ENCODE measurements around the gene PPIB.
A peak's percentile ranks its signal among the peaks of the same experiment; 100 is the strongest.

Gene PPIB

DNA sequence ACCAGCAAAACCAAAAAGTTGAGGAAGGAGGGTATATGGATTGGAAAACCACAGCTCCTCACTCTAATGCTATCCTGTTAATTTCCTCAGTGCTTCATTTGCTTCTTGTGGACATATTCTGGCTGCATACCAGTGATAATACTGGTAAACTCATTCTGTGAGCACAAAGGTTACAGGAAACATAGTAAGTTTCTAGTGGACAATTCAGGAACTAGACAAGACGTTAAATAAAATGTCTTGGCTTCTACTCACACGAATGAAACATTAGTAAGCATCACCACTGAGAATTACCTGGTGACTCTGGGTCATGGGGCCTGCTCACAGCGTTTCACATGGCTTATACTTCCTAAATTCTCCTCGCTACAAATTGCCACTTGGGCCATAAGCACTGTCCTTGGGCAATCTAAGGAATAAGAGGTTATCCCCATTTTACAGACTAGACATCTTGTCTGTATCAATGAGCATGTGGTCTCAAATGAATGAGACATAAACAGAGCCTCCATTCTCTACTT, 20.1 kb upstream of the PPIB start:
- H3K36me3 ChIP-seq (ENCODE audit: control insufficient read depth, insufficient read depth, low read length), result no peaks in the 10 kb centered on the region
- H3K9ac ChIP-seq (ENCODE audit: low read depth, low read length), result no peak overlapping the region
- no peak overlapping the region for H3K4me3 ChIP-seq (ENCODE audit: low read depth, low read length)
- no peaks in the 10 kb centered on the region for H3K9me3 ChIP-seq (ENCODE audit: control insufficient read depth, insufficient read depth, low read length)
- no peaks in the 10 kb centered on the region for H3K27me3 ChIP-seq (ENCODE audit: control insufficient read depth, insufficient read depth, low read length)
- H3K4me1 ChIP-seq (ENCODE audit: control insufficient read depth, insufficient read depth, low read length), result no peaks in the 10 kb centered on the region

DNA sequence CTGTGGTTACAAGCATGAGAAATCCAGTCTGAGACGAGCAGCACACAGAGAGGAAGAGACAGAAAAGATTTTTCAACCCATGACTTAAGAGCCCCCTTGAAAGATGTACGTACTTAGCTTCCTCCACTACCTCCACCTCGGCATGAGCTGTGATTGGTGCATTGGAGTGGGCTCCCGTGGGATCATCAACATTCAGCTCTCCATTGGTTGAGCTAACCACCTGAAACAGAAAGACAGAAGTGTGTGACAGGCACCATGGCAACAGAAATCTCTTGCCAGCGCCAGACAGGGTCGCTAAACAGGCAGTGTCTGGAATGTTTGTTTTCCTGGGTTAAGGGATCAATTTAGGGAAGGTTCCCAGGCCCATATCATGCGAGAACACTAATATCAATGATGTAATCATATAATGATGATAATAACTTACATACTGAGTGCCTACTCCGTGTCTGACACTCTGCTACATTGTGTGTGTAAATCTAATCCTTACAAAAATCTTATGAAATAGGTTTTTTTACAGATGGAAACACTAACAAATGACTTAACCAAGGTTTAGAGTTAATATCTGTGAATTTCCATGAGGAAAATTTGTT, 17.5 kb upstream of the PPIB start:
- Histone ChIP-seq H3K9me3 (ENCODE audit: control insufficient read depth, insufficient read depth, low read length) (no peaks in the 10 kb centered on the region), H3K36me3 (ENCODE audit: control insufficient read depth, insufficient read depth, low read length) (peaks cover 3% of the 10 kb centered on the region), H3K4me3 (ENCODE audit: low read depth, low read length) (no peak overlapping the region), H3K27me3 (ENCODE audit: control insufficient read depth, insufficient read depth, low read length) (no peaks in the 10 kb centered on the region), H3K9ac (ENCODE audit: low read depth, low read length) (no peak overlapping the region), H3K4me1 (ENCODE audit: control insufficient read depth, insufficient read depth, low read length) (no peaks in the 10 kb centered on the region)

DNA sequence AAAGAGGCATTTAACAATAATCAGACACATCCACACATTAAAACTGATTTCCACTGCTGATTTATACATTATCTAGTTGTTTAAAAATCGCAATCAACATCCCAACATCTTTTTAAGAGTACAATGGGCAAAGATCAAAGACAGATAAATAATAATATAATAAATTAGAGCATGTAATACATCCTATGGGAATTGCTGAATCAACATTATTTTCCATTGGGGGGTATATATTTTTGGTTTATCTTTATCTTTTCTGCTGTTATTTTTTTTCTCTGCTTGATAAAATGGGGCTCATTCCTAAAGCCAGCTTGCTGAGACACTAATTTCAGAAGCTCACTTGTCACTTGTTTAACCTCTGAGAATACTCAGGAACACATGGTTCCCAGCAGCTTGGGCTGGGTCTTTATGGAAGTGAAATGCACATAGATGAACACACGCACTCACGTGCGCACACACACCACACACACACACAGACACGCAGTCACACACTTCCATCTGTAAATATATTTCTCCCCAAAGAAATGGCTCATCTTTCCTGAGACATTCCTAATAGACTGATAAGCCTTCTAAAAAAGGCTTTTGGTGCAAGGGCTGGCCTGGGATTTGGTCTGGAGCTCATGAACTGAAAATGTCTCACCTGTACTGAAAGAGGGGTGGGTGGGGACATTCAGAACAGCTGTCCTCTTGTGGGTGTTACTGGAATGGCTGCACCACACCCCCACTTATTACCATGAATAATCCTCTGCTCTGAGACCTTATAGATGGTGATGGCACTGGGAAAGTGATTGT, 3.5 kb upstream of the PPIB start:
- no peaks in the 10 kb centered on the region for H3K27me3 ChIP-seq (ENCODE audit: control insufficient read depth, insufficient read depth, low read length)
- H3K9ac ChIP-seq (ENCODE audit: low read depth, low read length), result no peak overlapping the region
- no peaks in the 10 kb centered on the region for H3K9me3 ChIP-seq (ENCODE audit: control insufficient read depth, insufficient read depth, low read length)
- H3K36me3 ChIP-seq (ENCODE audit: control insufficient read depth, insufficient read depth, low read length), result peaks cover 2% of the 10 kb centered on the region
- no peak overlapping the region for H3K4me3 ChIP-seq (ENCODE audit: low read depth, low read length)
- H3K4me1 ChIP-seq (ENCODE audit: control insufficient read depth, insufficient read depth, low read length), result peaks cover 11% of the 10 kb centered on the region

DNA sequence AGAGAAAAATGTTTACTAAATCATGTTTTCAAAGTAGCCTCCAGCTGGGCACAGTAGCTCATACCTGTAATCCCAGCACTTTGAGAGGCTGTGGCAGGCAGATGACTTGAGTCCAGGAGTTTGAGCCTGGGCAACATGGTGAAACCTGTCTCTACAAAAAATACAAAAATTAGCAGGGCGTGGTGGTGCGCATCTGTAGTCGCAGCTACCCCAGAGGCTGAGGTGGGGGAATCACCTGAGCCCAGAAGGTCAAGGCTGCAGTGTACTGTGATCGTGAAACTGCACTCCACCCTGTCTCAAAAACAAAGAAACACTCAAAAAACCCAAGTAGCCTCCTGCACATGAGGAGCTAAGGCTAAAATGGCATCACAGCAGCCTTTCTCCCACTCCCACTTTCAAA, 1.6 kb upstream of the PPIB start:
- Histone ChIP-seq H3K9ac (ENCODE audit: low read depth, low read length) (no peak overlapping the region), H3K9me3 (ENCODE audit: control insufficient read depth, insufficient read depth, low read length) (no peaks in the 10 kb centered on the region), H3K4me3 (ENCODE audit: low read depth, low read length) (no peak overlapping the region), H3K27me3 (ENCODE audit: control insufficient read depth, insufficient read depth, low read length) (no peaks in the 10 kb centered on the region), H3K4me1 (ENCODE audit: control insufficient read depth, insufficient read depth, low read length) (peaks cover 11% of the 10 kb centered on the region), H3K36me3 (ENCODE audit: control insufficient read depth, insufficient read depth, low read length) (peaks cover 8% of the 10 kb centered on the region)

DNA sequence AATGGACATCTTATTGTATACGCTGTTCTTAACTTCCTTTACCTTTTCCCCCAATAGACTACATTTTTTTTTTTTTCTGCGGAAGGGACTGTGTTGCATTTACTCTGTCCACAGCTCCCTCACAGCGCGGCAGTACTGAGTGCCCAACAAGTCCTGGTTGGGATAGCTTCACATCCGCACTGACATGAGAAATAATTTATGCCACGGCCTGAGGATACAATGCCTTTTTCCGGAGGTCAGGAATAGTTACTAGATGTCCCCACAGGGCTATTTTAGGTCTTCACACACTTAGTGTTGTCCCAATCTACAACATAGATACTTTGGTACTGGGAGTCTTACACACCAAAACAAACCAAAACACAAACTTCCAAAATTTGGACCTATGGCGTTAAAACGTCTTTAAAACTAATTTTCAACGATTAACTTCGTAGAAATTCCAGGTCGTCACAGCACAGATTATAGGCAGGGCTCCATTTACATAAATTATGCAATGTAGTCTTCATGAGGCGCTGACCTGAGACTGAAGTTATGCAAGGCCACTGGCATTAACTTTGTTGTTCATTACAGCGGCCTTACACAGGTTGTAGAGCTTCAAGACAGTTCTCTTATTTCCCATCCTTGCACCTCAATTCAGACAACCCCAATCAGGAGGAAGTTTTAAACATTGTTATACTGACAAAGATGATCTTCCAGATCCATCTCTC, 989 bp upstream of the PPIB start:
- Histone ChIP-seq H3K36me3 (ENCODE audit: control insufficient read depth, insufficient read depth, low read length) (peaks cover 13% of the 10 kb centered on the region), H3K9me3 (ENCODE audit: control insufficient read depth, insufficient read depth, low read length) (no peaks in the 10 kb centered on the region), H3K9ac (ENCODE audit: low read depth, low read length) (peak overlapping the region; percentile 0), H3K4me1 (ENCODE audit: control insufficient read depth, insufficient read depth, low read length) (peaks cover 11% of the 10 kb centered on the region), H3K4me3 (ENCODE audit: low read depth, low read length) (peak overlapping the region; percentile 43), H3K27me3 (ENCODE audit: control insufficient read depth, insufficient read depth, low read length) (no peaks in the 10 kb centered on the region)

DNA sequence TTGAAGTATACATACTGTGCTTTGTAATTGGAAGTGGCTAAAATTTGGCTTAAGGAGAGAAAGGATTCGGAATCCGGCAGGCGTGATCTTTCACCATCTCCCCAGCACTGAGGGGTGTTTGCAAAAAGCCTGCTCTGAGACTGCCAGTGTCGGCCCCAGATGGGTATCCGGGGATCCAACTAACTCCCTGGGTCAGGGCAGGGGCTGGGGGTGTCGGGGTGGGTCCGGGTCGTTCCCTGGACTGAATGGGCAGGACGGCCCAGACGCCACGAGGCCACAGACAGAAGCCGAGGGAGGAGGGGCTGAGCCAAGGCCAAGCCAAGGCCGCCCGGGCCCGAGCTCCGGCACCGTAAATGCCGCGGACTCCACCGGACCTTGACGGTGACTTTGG, 349 bp downstream of the PPIB start:
- Histone ChIP-seq H3K36me3 (ENCODE audit: control insufficient read depth, insufficient read depth, low read length) (peaks cover 26% of the 10 kb centered on the region), H3K27me3 (ENCODE audit: control insufficient read depth, insufficient read depth, low read length) (no peaks in the 10 kb centered on the region), H3K9ac (ENCODE audit: low read depth, low read length) (peak overlapping the region; percentile 87), H3K4me3 (ENCODE audit: low read depth, low read length) (peak overlapping the region; percentile 86), H3K4me1 (ENCODE audit: control insufficient read depth, insufficient read depth, low read length) (peaks cover 11% of the 10 kb centered on the region), H3K9me3 (ENCODE audit: control insufficient read depth, insufficient read depth, low read length) (no peaks in the 10 kb centered on the region)

DNA sequence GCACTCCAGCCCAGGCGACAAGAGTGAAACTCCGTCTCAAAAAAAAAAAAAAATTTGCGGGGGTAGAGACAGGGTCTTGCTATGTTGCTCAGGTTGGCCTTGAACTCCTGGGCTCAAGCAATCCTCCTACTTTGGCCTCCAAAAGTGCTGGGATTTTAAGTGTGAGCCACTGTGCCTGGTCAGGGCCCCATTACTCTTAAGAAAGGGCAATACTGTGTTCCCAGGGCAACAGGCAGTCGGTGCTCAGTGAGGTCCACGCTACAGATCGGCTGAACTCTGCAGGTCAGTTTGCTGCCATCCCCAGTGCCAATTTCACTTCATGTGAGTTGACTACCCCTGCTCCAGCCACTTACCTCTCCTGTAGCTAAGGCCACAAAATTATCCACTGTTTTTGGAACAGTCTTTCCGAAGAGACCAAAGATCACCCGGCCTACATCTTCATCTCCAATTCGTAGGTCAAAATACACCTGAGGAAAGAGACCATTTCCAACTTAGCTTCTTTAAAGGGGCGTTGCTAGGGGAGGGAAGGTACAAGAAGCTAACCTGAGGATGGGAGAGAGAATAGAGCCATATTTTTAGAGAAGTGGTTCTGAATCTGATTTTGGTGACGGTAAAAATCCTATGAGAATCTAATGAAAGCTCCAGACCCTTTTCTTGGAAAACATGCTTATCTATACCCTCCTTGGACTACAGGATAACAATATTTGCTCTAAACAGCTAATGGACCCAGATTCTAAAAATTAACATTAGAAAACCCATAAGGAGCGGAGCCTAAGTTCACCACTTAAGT, 939 bp downstream of the PPIB start:
- H3K9ac ChIP-seq (ENCODE audit: low read depth, low read length), result peak overlapping the region; percentile 87
- H3K4me3 ChIP-seq (ENCODE audit: low read depth, low read length), result peak overlapping the region; percentile 86
- H3K36me3 ChIP-seq (ENCODE audit: control insufficient read depth, insufficient read depth, low read length), result peaks cover 32% of the 10 kb centered on the region
- no peaks in the 10 kb centered on the region for H3K9me3 ChIP-seq (ENCODE audit: control insufficient read depth, insufficient read depth, low read length)
- peaks cover 11% of the 10 kb centered on the region for H3K4me1 ChIP-seq (ENCODE audit: control insufficient read depth, insufficient read depth, low read length)
- H3K27me3 ChIP-seq (ENCODE audit: control insufficient read depth, insufficient read depth, low read length), result no peaks in the 10 kb centered on the region

DNA sequence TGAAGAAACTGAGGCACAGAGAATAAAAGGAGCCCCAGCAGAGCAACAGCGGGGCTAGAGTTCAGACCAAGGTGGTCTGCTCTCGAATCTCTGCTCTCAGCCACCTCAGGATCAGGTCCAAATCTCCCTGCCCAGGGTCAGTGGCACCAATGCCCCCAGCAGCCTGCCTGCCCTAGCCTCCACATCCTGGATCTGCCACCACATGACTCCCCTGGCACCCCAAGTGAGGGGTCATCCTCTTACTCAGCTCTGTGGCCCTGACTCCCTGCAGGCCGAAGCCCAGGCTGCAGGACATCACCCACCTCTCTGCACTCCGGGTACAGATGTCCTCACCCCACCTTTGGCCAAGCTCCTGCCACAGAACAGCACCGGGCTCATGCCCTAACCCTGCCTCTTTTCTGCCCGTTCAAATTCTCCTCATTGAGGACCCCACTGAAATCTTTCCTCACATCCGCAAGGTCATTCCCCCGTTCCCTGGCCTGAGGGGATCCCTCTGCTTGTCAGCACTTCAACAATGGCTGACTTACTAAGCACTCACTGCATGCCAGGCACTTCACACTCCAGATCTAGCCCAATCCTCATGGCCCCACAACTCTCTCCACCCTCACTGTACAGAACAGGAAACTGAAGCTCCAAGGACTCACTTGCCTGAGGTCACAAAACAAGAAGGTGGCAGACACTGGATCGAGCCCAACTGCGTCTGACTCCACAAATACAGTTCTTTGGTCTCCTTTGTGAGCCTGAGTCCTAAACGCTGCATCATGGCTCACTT, 4.3 kb downstream of the PPIB start:
- Histone ChIP-seq H3K4me1 (ENCODE audit: control insufficient read depth, insufficient read depth, low read length) (peaks cover 5% of the 10 kb centered on the region), H3K4me3 (ENCODE audit: low read depth, low read length) (no peak overlapping the region), H3K36me3 (ENCODE audit: control insufficient read depth, insufficient read depth, low read length) (peaks cover 47% of the 10 kb centered on the region), H3K9me3 (ENCODE audit: control insufficient read depth, insufficient read depth, low read length) (no peaks in the 10 kb centered on the region), H3K9ac (ENCODE audit: low read depth, low read length) (no peak overlapping the region), H3K27me3 (ENCODE audit: control insufficient read depth, insufficient read depth, low read length) (no peaks in the 10 kb centered on the region)

DNA sequence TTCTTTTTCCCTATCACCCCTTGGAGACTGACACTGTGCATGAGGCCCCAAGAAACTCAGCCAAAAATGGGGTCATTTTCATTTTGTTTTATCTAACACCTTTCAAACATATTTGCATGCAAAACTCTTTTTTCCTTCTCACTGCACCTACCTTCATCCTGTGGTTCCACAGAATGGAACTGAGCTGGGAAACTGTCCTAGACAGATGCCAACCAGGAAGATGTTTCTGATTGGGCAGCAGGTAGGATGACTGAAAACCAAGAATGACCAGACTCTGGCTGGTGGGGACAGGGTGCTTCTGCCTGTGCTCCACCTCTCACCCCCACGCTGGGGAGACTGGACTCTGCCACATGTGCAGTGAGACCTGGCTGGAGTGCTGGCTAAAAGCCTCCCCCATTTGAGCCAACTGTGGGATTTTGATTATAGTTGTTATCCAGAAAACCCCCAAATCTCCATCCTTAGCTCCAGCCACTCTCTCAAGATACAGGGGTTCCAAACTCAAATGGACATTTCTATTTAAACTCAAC, 5.2 kb downstream of the PPIB start:
- Histone ChIP-seq H3K9me3 (ENCODE audit: control insufficient read depth, insufficient read depth, low read length) (no peaks in the 10 kb centered on the region), H3K4me3 (ENCODE audit: low read depth, low read length) (no peak overlapping the region), H3K4me1 (ENCODE audit: control insufficient read depth, insufficient read depth, low read length) (peaks cover 7% of the 10 kb centered on the region), H3K36me3 (ENCODE audit: control insufficient read depth, insufficient read depth, low read length) (peaks cover 47% of the 10 kb centered on the region), H3K9ac (ENCODE audit: low read depth, low read length) (no peak overlapping the region), H3K27me3 (ENCODE audit: control insufficient read depth, insufficient read depth, low read length) (peaks cover 5% of the 10 kb centered on the region)

DNA sequence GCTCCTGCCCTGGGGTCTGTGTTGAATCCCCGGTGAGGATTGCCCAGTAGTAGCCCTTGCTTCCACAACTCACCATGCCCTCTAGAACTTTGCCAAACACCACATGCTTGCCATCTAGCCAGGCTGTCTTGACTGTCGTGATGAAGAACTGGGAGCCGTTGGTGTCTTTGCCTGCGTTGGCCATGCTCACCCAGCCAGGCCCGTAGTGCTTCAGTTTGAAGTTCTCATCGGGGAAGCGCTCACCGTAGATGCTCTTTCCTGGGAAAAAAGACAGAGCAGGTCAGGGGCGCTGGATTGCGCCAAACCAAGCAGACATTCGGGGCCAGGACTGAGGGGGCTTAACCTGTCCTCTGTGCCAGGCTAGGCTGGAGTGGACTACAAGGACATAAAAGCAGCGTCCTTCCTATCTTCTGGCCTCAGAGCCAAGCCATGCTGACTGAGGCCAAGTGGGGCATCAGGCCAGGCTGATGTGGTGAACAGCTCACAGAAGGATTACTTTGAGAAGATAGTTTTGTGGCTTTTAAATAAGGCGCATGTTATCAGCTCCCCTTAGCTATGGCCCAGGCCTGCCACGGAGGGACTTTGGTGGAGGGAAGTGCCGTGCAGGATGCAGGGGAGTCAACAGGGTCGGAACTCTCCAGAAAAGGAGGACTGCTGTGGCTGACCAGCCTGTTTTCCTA, 6.0 kb downstream of the PPIB start:
- H3K9me3 ChIP-seq (ENCODE audit: control insufficient read depth, insufficient read depth, low read length), result no peaks in the 10 kb centered on the region
- H3K9ac ChIP-seq (ENCODE audit: low read depth, low read length), result no peak overlapping the region
- peaks cover 9% of the 10 kb centered on the region for H3K27me3 ChIP-seq (ENCODE audit: control insufficient read depth, insufficient read depth, low read length)
- H3K4me3 ChIP-seq (ENCODE audit: low read depth, low read length), result no peak overlapping the region
- H3K4me1 ChIP-seq (ENCODE audit: control insufficient read depth, insufficient read depth, low read length), result peaks cover 4% of the 10 kb centered on the region
- peaks cover 47% of the 10 kb centered on the region for H3K36me3 ChIP-seq (ENCODE audit: control insufficient read depth, insufficient read depth, low read length)
